K562 (cell line): ENCODE measurements around the gene ABCA1. TPM values are rescaled to one million over a fixed set of nuclear protein-coding genes. Genes with fewer than 3 reads are reported as not detected.

ENCODE experiments used
- C11orf30 ChIP-seq: fragments of 450-650 bp; IDR thresholded peaks from 2 replicates; pipeline ENCODE4 v1.6.1; 2016; ENCODE audit warnings: low read depth, mild to moderate bottlenecking
- JUND ChIP-seq, 2 experiments: IDR thresholded peaks; 2 replicates in 1 of 2; 3 replicates in 1 of 2; pipeline ENCODE4 v1.6.1; 2011; ENCODE audit warnings: borderline replicate concordance in 2 of 2, low read depth in 2 of 2, low read length in 2 of 2, improper control_type of control experiment in 1 of 2, missing biosample characterization in 1 of 2, missing genetic modification characterization in 1 of 2, missing genetic modification reagents in 1 of 2
- MAFF ChIP-seq: IDR thresholded peaks from 2 replicates; pipeline ENCODE4 v1.6.1; 2012; ENCODE audit warnings: low read length, improper control_type of control experiment
- NFE2 ChIP-seq: IDR thresholded peaks from 2 replicates; pipeline ENCODE4 v1.6.1; 2014; ENCODE audit warnings: antibody characterized with exemption, low read depth
- SAFB ChIP-seq: fragments of 200-400 bp; formaldehyde crosslinking; IDR thresholded peaks from 2 replicates; pipeline ENCODE4 v1.6.1; 2017; ENCODE audit warnings: low read depth, low read length, borderline replicate concordance
- polyA plus RNA-seq, 8 experiments: library from polyadenylated mRNA; depleted of rRNA in 4 of 8; stranded (reverse) in 5 of 8; unstranded in 3 of 8; fragments of >200 nt; fragmentation: Nextera tagmentation in 2 of 8; fragmentation: Illumina TruSeq in 1 of 8; extraction: Ambion mirVana in 2 of 8; extraction: Trizol in 1 of 8; gene quantifications; 2 replicates each; pipeline versions ENCODE4 v1.2.1 to v1.2.3, GENCODE V29; 2011 to 2014; ENCODE audit warnings: inconsistent platforms in 1 of 8, missing spikeins in 1 of 8
- total RNA-seq, 7 experiments: library from RNA; depleted of rRNA in 6 of 7; stranded (reverse); fragments of >200 nt in 6 of 7; fragmentation: Illumina TruSeq in 2 of 7; extraction: Trizol in 2 of 7; gene quantifications; 2 replicates each; pipeline versions ENCODE4 v1.2.1 to v1.2.3, GENCODE V29; 2011 to 2021; ENCODE audit warnings: low replicate concordance in 1 of 7
- TF ChIP-seq, protein P1 (sequence below), 2 experiments: fragments of 450-650 bp; formaldehyde crosslinking in 1 of 2; IDR thresholded peaks; 2 replicates each; pipeline versions ENCODE4 v1.4.0 to v1.6.1; 2014 to 2020; ENCODE audit warnings: mild to moderate bottlenecking in 2 of 2, borderline replicate concordance in 1 of 2, low read depth in 1 of 2
- TF ChIP-seq, protein P2 (sequence below): sonication (generic); formaldehyde crosslinking; IDR thresholded peaks from 2 replicates; pipeline ENCODE4 v1.8.1; 2023; ENCODE audit warnings: mild to moderate bottlenecking, missing genetic modification reagents
- TF ChIP-seq, protein P3 (sequence below), 3 experiments: IDR thresholded peaks in 2 of 3; conservative IDR thresholded peaks in 1 of 3; 2 replicates each; pipeline ENCODE4 v1.5.1; 2011 to 2012; ENCODE audit warnings: low read length in 3 of 3, mild to moderate bottlenecking in 3 of 3, control low read depth in 2 of 3, improper control_type of control experiment in 1 of 3, inconsistent platforms in 1 of 3, low read depth in 1 of 3, mixed read lengths in 1 of 3, moderate library complexity in 1 of 3; ENCODE audit not compliant: insufficient read depth in 2 of 3
- TF ChIP-seq, protein P4 (sequence below): fragments of 450-650 bp; formaldehyde crosslinking; IDR thresholded peaks from 2 replicates; pipeline ENCODE4 v1.4.0; 2020; ENCODE audit warnings: mild to moderate bottlenecking, moderate library complexity
- TF ChIP-seq, protein P5 (sequence below): IDR thresholded peaks from 3 replicates; pipeline ENCODE4 v1.6.1; 2011; ENCODE audit warnings: borderline replicate concordance, mild to moderate bottlenecking; ENCODE audit not compliant: insufficient read length, insufficient read depth

The ABCA1 gene
- total and polyA plus RNA-seq, 9 of the 15 experiments (the other 6 are each of a cell fraction or from before 2014, with no cell fraction given): under 0.01 to 0.18 (median 0.02) TPM; not detected in 5

DNA sequence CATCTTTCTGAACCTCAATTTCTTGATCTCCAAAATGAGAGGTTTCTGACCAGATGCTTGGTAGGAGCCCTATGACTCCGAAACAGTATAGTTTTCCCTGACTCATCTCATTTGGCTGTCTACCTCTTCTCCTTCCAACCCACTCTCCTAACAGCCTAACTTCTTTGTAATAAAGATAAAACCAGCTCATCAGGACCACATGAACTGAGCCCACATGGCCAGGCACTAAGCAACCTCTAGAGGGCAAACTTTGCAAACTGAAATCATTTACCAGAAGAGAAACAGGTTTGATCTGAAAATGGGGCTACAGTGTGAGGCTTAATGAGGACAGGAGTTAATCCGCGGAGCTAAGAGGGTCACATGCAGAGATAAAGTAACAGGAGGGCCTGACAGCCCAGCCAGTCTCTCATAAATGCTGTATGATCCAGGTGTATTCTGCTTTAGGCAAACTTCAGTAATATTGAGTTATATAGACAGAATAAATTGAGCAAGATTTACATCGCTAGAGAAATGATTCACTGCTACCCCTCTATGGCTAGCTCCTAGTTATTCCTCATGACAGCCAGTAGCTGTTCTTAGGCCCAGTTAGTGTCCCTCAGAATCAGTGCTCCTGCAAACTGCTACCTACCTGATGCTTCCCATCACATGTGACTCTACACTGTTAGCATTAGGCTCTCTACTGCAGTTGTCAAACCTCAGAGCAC, 64.6 kb downstream of the ABCA1 start (continued):
- TF ChIP-seq, protein P1, sequence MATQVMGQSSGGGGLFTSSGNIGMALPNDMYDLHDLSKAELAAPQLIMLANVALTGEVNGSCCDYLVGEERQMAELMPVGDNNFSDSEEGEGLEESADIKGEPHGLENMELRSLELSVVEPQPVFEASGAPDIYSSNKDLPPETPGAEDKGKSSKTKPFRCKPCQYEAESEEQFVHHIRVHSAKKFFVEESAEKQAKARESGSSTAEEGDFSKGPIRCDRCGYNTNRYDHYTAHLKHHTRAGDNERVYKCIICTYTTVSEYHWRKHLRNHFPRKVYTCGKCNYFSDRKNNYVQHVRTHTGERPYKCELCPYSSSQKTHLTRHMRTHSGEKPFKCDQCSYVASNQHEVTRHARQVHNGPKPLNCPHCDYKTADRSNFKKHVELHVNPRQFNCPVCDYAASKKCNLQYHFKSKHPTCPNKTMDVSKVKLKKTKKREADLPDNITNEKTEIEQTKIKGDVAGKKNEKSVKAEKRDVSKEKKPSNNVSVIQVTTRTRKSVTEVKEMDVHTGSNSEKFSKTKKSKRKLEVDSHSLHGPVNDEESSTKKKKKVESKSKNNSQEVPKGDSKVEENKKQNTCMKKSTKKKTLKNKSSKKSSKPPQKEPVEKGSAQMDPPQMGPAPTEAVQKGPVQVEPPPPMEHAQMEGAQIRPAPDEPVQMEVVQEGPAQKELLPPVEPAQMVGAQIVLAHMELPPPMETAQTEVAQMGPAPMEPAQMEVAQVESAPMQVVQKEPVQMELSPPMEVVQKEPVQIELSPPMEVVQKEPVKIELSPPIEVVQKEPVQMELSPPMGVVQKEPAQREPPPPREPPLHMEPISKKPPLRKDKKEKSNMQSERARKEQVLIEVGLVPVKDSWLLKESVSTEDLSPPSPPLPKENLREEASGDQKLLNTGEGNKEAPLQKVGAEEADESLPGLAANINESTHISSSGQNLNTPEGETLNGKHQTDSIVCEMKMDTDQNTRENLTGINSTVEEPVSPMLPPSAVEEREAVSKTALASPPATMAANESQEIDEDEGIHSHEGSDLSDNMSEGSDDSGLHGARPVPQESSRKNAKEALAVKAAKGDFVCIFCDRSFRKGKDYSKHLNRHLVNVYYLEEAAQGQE (IDR thresholded peaks at IDR 0.05; ENCODE audit: borderline replicate concordance): peak; percentile 63; the same call in 1 of the 2 replicates
- TF ChIP-seq, protein P1 (CRISPR knock-in tag; IDR thresholded peaks at IDR 0.05; ENCODE audit: low read depth): no peak
- TF ChIP-seq JUND (IDR thresholded peaks at IDR 0.05; ENCODE audit: borderline replicate concordance, low read depth, low read length): 0 out of 2 replicates have a peak, but pooled peaks have one; percentile 5
- TF ChIP-seq JUND (tag; IDR thresholded peaks at IDR 0.05; ENCODE audit: borderline replicate concordance, low read depth, low read length): no peak
- TF ChIP-seq, protein P2, sequence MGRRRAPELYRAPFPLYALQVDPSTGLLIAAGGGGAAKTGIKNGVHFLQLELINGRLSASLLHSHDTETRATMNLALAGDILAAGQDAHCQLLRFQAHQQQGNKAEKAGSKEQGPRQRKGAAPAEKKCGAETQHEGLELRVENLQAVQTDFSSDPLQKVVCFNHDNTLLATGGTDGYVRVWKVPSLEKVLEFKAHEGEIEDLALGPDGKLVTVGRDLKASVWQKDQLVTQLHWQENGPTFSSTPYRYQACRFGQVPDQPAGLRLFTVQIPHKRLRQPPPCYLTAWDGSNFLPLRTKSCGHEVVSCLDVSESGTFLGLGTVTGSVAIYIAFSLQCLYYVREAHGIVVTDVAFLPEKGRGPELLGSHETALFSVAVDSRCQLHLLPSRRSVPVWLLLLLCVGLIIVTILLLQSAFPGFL (CRISPR knock-in tag): no peak
- TF ChIP-seq, protein P3, sequence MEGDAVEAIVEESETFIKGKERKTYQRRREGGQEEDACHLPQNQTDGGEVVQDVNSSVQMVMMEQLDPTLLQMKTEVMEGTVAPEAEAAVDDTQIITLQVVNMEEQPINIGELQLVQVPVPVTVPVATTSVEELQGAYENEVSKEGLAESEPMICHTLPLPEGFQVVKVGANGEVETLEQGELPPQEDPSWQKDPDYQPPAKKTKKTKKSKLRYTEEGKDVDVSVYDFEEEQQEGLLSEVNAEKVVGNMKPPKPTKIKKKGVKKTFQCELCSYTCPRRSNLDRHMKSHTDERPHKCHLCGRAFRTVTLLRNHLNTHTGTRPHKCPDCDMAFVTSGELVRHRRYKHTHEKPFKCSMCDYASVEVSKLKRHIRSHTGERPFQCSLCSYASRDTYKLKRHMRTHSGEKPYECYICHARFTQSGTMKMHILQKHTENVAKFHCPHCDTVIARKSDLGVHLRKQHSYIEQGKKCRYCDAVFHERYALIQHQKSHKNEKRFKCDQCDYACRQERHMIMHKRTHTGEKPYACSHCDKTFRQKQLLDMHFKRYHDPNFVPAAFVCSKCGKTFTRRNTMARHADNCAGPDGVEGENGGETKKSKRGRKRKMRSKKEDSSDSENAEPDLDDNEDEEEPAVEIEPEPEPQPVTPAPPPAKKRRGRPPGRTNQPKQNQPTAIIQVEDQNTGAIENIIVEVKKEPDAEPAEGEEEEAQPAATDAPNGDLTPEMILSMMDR (IDR thresholded peaks at IDR 0.05 in 2 of 3, conservative IDR thresholded peaks at IDR 0.05 in 1 of 3; ENCODE audit: insufficient read depth in 2 of 3, low read depth in 1 of 3, low read length in 3 of 3): peak; percentile 61 to 82 (median 75)
- TF ChIP-seq, protein P4, sequence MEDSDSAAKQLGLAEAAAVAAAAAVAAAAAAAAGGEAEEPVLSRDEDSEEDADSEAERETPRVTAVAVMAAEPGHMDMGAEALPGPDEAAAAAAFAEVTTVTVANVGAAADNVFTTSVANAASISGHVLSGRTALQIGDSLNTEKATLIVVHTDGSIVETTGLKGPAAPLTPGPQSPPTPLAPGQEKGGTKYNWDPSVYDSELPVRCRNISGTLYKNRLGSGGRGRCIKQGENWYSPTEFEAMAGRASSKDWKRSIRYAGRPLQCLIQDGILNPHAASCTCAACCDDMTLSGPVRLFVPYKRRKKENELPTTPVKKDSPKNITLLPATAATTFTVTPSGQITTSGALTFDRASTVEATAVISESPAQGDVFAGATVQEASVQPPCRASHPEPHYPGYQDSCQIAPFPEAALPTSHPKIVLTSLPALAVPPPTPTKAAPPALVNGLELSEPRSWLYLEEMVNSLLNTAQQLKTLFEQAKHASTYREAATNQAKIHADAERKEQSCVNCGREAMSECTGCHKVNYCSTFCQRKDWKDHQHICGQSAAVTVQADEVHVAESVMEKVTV (CRISPR knock-in tag): peak; percentile 67
- TF ChIP-seq MAFF: peak; percentile 30; the same call in 1 of the 2 replicates
- TF ChIP-seq SAFB: no peak
- peak; percentile 75 for TF ChIP-seq C11orf30
- peak; percentile 29; the same call in 1 of the 2 replicates for TF ChIP-seq NFE2
- TF ChIP-seq, protein P5, sequence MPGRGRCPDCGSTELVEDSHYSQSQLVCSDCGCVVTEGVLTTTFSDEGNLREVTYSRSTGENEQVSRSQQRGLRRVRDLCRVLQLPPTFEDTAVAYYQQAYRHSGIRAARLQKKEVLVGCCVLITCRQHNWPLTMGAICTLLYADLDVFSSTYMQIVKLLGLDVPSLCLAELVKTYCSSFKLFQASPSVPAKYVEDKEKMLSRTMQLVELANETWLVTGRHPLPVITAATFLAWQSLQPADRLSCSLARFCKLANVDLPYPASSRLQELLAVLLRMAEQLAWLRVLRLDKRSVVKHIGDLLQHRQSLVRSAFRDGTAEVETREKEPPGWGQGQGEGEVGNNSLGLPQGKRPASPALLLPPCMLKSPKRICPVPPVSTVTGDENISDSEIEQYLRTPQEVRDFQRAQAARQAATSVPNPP: no peak
